ENCODE data around the gene MYO5A.

- TF ChIP-seq POLR2AphosphoS5 (IDR thresholded peaks at IDR 0.05; ENCODE audit: low read depth, low read length), result no peak
- no peak for TF ChIP-seq REST (IDR thresholded peaks at IDR 0.05; ENCODE audit: insufficient read depth in 1 of 2, low read depth in 2 of 2, low read length in 2 of 2)
- no peak for TF ChIP-seq FOXP2 (optimal IDR thresholded peaks at IDR 0.05; ENCODE audit: borderline replicate concordance, extremely low read depth, extremely low read length, insufficient read depth)
- no peak for TF ChIP-seq TAF1 (IDR thresholded peaks at IDR 0.05; ENCODE audit: borderline replicate concordance, insufficient read depth, low read length)
- TF ChIP-seq SIN3A (IDR thresholded peaks at IDR 0.05; ENCODE audit: borderline replicate concordance, insufficient read depth, low read length), result no peak
These were observed 177.3 kb downstream of the MYO5A start for GRCh38 chr15:52351206-52351908.

Measured in PFSK-1 (cell line).